Measurements from ENCODE around the gene GALR3.

Gene GALR3

DNA sequence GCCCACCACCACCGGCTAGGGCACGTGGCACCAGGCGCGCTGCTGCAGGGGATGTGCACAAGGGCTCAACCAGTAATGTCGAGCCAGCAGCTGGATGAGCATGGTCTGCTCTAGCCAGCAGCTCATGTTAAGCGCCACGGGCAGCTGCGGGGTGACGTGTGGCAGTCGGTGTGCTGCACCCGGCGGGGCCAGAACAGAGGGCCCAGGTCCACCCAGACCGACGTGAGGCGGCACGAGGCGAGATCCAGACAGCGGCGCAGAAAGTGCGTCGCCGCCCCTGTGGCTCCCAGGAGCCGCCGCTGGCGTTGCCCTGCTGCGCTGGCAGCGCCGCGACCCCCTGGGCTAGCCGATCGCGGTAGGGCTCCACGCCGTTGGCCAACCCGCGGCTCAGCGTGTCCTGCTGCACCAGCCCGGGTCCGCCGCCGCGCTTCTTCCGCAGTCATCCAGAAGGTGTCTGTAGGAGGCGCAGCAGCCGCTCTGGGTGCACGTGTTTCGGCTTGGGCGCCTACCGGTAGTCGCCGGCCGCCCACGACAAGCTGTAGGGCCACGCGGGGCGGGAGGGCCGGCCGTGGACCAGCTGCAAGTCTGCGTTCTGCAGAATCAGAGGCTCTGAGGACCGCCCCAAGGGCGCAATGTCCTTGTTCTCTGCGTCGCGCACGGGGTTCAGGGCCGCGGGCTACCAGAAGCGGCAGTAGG lies 4.6 kb upstream of the GALR3 start:
- DNase-seq (ENCODE audit: extremely low read depth, insufficient read length) = peak; percentile 68
- Histone ChIP-seq H3K4me3 (replicated peaks; ENCODE audit: low read depth, low read length) (peak overlapping the region; percentile 27), H3K36me3 (ENCODE audit: control insufficient read depth, insufficient read depth, low read length) (peaks cover 4% of the 10 kb centered on the region), H3K27me3 (replicated peaks; ENCODE audit: control insufficient read depth, insufficient read depth, low read length) (peaks cover 2% of the 10 kb centered on the region; the same call in 1 of the 2 replicates)
- TF ChIP-seq CTCF (IDR thresholded peaks at IDR 0.05; ENCODE audit: insufficient read depth, low read length, poor library complexity, severe bottlenecking) = peak; percentile 38

DNA sequence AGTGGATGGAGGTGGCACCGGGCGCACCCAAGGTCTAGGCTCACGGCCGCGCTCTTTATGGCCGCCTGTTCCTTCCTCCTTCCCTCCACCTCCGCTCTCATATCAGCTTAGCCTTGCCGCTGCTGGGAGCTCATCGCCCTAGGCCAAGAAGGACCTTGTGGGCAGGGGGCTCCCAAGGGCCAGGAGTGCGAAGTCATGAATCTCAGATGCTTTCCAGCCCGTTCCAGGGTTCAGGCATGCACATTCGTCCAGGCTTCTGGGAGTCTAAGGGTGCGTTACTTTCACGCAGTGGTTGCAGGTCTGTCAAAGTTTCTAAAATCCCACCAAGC lies 4.1 kb upstream of the GALR3 start:
- TF ChIP-seq CTCF (IDR thresholded peaks at IDR 0.05; ENCODE audit: insufficient read depth, low read length, poor library complexity, severe bottlenecking) = no peak
- Histone ChIP-seq H3K27me3 (replicated peaks; ENCODE audit: control insufficient read depth, insufficient read depth, low read length) (peaks cover 2% of the 10 kb centered on the region; the same call in 1 of the 2 replicates), H3K36me3 (ENCODE audit: control insufficient read depth, insufficient read depth, low read length) (peaks cover 3% of the 10 kb centered on the region; the same call in 1 of the 2 replicates), H3K4me3 (replicated peaks; ENCODE audit: low read depth, low read length) (no peak overlapping the region)
- DNase-seq (ENCODE audit: extremely low read depth, insufficient read length) = no peak

GRCh38 chr22:37820350-37820749 lies 2.8 kb upstream of the GALR3 start:
- H3K36me3 ChIP-seq (ENCODE audit: control insufficient read depth, insufficient read depth, low read length) = no peaks in the 10 kb centered on the region; the same call in 1 of the 2 replicates
- no peak overlapping the region for H3K4me3 ChIP-seq (replicated peaks; ENCODE audit: low read depth, low read length)
- peaks cover 2% of the 10 kb centered on the region; the same call in 1 of the 2 replicates for H3K27me3 ChIP-seq (replicated peaks; ENCODE audit: control insufficient read depth, insufficient read depth, low read length)
- DNase-seq (ENCODE audit: extremely low read depth, insufficient read length) = no peak
- TF ChIP-seq CTCF (IDR thresholded peaks at IDR 0.05; ENCODE audit: insufficient read depth, low read length, poor library complexity, severe bottlenecking) = no peak

GRCh38 chr22:37822079-37822833 lies 926 bp upstream of the GALR3 start:
- H3K36me3 ChIP-seq (ENCODE audit: control insufficient read depth, insufficient read depth, low read length) = no peaks in the 10 kb centered on the region
- no peak overlapping the region for H3K4me3 ChIP-seq (replicated peaks; ENCODE audit: low read depth, low read length)
- no peak for TF ChIP-seq CTCF (IDR thresholded peaks at IDR 0.05; ENCODE audit: insufficient read depth, low read length, poor library complexity, severe bottlenecking)
- no peak for DNase-seq (ENCODE audit: extremely low read depth, insufficient read length)
- H3K27me3 ChIP-seq (replicated peaks; ENCODE audit: control insufficient read depth, insufficient read depth, low read length) = peaks cover 2% of the 10 kb centered on the region; the same call in 1 of the 2 replicates

GRCh38 chr22:37824674-37825641 lies 1.8 kb downstream of the GALR3 start:
- DNase-seq (ENCODE audit: extremely low read depth, insufficient read length) = peak; percentile 49
- TF ChIP-seq CTCF (IDR thresholded peaks at IDR 0.05; ENCODE audit: insufficient read depth, low read length, poor library complexity, severe bottlenecking) = no peak
- peaks cover 2% of the 10 kb centered on the region; the same call in 1 of the 2 replicates for H3K27me3 ChIP-seq (replicated peaks; ENCODE audit: control insufficient read depth, insufficient read depth, low read length)
- peak overlapping the region; percentile 22; the same call in 1 of the 2 replicates for H3K4me3 ChIP-seq (replicated peaks; ENCODE audit: low read depth, low read length)
- H3K36me3 ChIP-seq (ENCODE audit: control insufficient read depth, insufficient read depth, low read length) = peaks cover 2% of the 10 kb centered on the region

Data from GM06990 (cell line).